Central memory CD4-positive, alpha-beta T cell (primary cell): ENCODE data around the gene CTNND2.

Experiments used
- DNase-seq: peaks from one replicate; pipeline ENCODE4 v3.0.0; 2022

The CTNND2 gene

GRCh38 chr5:11760934-11761603, 143.2 kb downstream of the CTNND2 start:
- no peak for DNase-seq

- DNase-seq = no peak
These were observed 145.9 kb downstream of the CTNND2 start for GRCh38 chr5:11758321-11758720.

- DNase-seq = no peak
These were observed 146.6 kb downstream of the CTNND2 start for GRCh38 chr5:11757661-11758060.

GRCh38 chr5:11737010-11737409, 167.2 kb downstream of the CTNND2 start:
- no peak for DNase-seq

GRCh38 chr5:11734369-11734768, 169.9 kb downstream of the CTNND2 start:
- no peak for DNase-seq

- no peak for DNase-seq
These were observed 170.4 kb downstream of the CTNND2 start for GRCh38 chr5:11733840-11734192.

GRCh38 chr5:11733185-11733839, 170.9 kb downstream of the CTNND2 start:
- DNase-seq = no peak

GRCh38 chr5:11724940-11725339, 179.3 kb downstream of the CTNND2 start:
- DNase-seq = no peak

- DNase-seq = no peak
These were observed 184.3 kb downstream of the CTNND2 start for GRCh38 chr5:11719888-11720481.

- no peak for DNase-seq
These were observed 188.6 kb downstream of the CTNND2 start for GRCh38 chr5:11715461-11716196.

GRCh38 chr5:11711932-11712331, 192.3 kb downstream of the CTNND2 start:
- DNase-seq = no peak

- no peak for DNase-seq
These were observed 195.2 kb downstream of the CTNND2 start for GRCh38 chr5:11709021-11709420.

GRCh38 chr5:11704916-11705315, 199.3 kb downstream of the CTNND2 start:
- no peak for DNase-seq

GRCh38 chr5:11700391-11700790, 203.9 kb downstream of the CTNND2 start:
- DNase-seq = no peak

- no peak for DNase-seq
These were observed 211.6 kb downstream of the CTNND2 start for GRCh38 chr5:11692636-11693035.

GRCh38 chr5:11687498-11687897, 216.7 kb downstream of the CTNND2 start:
- DNase-seq = no peak

- DNase-seq = no peak
These were observed 219.6 kb downstream of the CTNND2 start for GRCh38 chr5:11684607-11685006.

GRCh38 chr5:11683666-11684065, 220.6 kb downstream of the CTNND2 start:
- DNase-seq = no peak

- DNase-seq = no peak
These were observed 222.4 kb downstream of the CTNND2 start for GRCh38 chr5:11681796-11682195.

GRCh38 chr5:11679676-11680075, 224.6 kb downstream of the CTNND2 start:
- no peak for DNase-seq

- no peak for DNase-seq
These were observed 229.1 kb downstream of the CTNND2 start for GRCh38 chr5:11675184-11675583.

GRCh38 chr5:11672385-11673085, 231.7 kb downstream of the CTNND2 start:
- DNase-seq = no peak

- no peak for DNase-seq
These were observed 245.9 kb downstream of the CTNND2 start for GRCh38 chr5:11658376-11658775.
